BJ (cell line): Measurements from ENCODE around the gene GALR3. TPM values are rescaled to one million over a fixed set of nuclear protein-coding genes. Genes with fewer than 3 reads are reported as not detected.
A peak's percentile ranks its signal among the peaks of the same experiment; 100 is the strongest.

ENCODE experiments used
- CTCF ChIA-PET: fragments of 350-600 bp; formaldehyde crosslinking; extraction: SDS; loops from one replicate; lab custom pipeline; 2021; ENCODE audit warnings: antibody characterized with exemption, inconsistent platforms; lab: Yijun Ruan, JAX
- POLR2A ChIA-PET: fragments of 300-600 bp; sonication (Branson Sonifier 250); formaldehyde crosslinking; extraction: SDS; loops from one replicate; lab custom pipeline; 2021; ENCODE audit warnings: antibody characterized with exemption; lab: Charles Lee
- DNase-seq: peaks from one replicate; pipeline ENCODE4 v3.0.0-alpha.2; 2011; ENCODE audit warnings: low read depth
- H3K27me3 ChIP-seq: 2 replicates; pipeline ENCODE4 v1.6.0; 2011; ENCODE audit warnings: low read length; ENCODE audit not compliant: control insufficient read depth, insufficient read depth
- H3K36me3 ChIP-seq: 2 replicates; pipeline ENCODE4 v1.5.1; 2011; ENCODE audit warnings: low read length; ENCODE audit not compliant: control insufficient read depth, insufficient read depth
- H3K4me3 ChIP-seq: 2 replicates; pipeline ENCODE4 v1.5.1; 2011; ENCODE audit warnings: low read depth, mild to moderate bottlenecking, control low read depth, low read length
- polyA minus RNA-seq: library from RNA; depleted of rRNA, polyadenylated mRNA; stranded (reverse); fragments of >200 nt; gene quantifications from 2 replicates; pipeline ENCODE4 v1.2.3, GENCODE V29; 2011; rRNA and poly(A)+ RNA removed
- polyA plus RNA-seq: library from polyadenylated mRNA; depleted of rRNA; stranded (reverse); fragments of >200 nt; gene quantifications from 2 replicates; pipeline ENCODE4 v1.2.3, GENCODE V29; 2011; rRNA removed
- TF ChIP-seq, protein P1 (sequence below): IDR thresholded peaks from 2 replicates; pipeline ENCODE4 v1.5.1; 2011; ENCODE audit warnings: low read depth, mild to moderate bottlenecking, control low read depth, inconsistent platforms, low read length, moderate library complexity; ENCODE audit not compliant: insufficient read depth

GALR3 gene, protein sequence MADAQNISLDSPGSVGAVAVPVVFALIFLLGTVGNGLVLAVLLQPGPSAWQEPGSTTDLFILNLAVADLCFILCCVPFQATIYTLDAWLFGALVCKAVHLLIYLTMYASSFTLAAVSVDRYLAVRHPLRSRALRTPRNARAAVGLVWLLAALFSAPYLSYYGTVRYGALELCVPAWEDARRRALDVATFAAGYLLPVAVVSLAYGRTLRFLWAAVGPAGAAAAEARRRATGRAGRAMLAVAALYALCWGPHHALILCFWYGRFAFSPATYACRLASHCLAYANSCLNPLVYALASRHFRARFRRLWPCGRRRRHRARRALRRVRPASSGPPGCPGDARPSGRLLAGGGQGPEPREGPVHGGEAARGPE
- polyA plus RNA-seq: not detected in 2 replicates
- polyA minus RNA-seq: not detected in 2 replicates

DNA sequence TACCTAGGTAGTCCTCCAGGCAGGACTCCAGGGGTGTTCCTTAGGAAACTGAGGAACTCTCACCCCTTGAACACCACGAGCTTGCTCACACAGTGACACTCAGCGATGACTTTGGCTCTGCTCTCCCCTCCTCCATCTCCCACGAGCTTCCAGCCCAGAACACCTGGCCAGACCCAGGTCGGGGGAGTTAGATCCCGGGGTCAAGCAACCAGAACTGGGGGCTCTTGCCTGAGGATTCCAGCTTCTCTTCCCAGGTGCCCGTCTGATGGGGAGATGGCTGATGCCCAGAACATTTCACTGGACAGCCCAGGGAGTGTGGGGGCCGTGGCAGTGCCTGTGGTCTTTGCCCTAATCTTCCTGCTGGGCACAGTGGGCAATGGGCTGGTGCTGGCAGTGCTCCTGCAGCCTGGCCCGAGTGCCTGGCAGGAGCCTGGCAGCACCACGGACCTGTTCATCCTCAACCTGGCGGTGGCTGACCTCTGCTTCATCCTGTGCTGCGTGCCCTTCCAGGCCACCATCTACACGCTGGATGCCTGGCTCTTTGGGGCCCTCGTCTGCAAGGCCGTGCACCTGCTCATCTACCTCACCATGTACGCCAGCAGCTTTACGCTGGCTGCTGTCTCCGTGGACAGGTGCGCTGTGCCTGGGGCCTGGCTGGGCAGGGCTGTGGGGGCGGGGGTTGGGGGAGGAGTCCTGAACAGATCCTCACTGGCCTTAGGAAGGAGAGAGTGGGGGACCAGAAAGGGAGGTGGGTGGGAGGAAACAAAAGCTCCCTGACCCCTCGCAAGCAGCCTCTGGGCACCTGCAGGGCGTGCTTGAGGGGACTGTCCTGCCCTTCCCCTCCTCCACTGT, at the start of gene GALR3:
GALR3 (plus strand) TSS at position 249 of the 852 bp plus-strand sequence; CDS start at position 274, 25 bp downstream.
- Histone ChIP-seq H3K4me3 (no peak within 1 kb of the TSS), H3K36me3 (no peaks in the 10 kb centered on the region; the same call in 1 of the 2 replicates), H3K27me3 (peaks cover 2% of the 10 kb centered on the region; the same call in 1 of the 2 replicates)
- CTCF ChIA-PET: interaction anchor here (1.0 to 1.4 kb wide), 2 partner anchors 110 to 180 kb away, joined by 3 to 5 read pairs; no protein-coding TSS in a partner anchor
- DNase-seq: no peak
- POLR2A ChIA-PET: interaction anchor here (0.6 kb wide), 1 partner anchor 262 kb away, joined by 3 read pairs; no protein-coding TSS in a partner anchor
- TF ChIP-seq, protein P1, sequence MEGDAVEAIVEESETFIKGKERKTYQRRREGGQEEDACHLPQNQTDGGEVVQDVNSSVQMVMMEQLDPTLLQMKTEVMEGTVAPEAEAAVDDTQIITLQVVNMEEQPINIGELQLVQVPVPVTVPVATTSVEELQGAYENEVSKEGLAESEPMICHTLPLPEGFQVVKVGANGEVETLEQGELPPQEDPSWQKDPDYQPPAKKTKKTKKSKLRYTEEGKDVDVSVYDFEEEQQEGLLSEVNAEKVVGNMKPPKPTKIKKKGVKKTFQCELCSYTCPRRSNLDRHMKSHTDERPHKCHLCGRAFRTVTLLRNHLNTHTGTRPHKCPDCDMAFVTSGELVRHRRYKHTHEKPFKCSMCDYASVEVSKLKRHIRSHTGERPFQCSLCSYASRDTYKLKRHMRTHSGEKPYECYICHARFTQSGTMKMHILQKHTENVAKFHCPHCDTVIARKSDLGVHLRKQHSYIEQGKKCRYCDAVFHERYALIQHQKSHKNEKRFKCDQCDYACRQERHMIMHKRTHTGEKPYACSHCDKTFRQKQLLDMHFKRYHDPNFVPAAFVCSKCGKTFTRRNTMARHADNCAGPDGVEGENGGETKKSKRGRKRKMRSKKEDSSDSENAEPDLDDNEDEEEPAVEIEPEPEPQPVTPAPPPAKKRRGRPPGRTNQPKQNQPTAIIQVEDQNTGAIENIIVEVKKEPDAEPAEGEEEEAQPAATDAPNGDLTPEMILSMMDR: no peak

DNA sequence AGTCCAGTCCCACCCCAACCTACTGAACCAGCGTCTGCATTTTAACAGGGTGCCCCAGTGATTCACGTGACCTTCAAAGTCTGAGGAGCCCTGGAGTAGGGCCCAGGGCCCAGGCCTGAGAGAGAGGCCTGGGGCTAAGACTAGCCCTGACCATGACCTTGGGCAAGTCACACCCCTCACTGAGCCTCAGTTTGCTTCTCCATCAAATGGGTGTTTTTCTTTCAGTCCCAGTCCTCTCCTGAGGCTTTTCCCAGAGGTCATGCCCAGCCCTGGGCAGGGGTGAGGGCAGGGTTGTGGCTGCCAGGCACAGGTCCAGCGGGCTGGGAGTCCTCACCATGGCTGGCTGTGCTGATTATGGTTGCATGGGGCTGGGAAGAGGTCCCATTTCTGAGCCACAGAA, 48.5 kb upstream of the GALR3 start:
- ChIA-PET POLR2A (no interaction called here), CTCF (no interaction called here)
- TF ChIP-seq, protein P1: no peak
- DNase-seq: no peak
- Histone ChIP-seq H3K27me3 (no peaks in the 10 kb centered on the region; the same call in 1 of the 2 replicates), H3K4me3 (no peak overlapping the region), H3K36me3 (peaks cover 28% of the 10 kb centered on the region)

DNA sequence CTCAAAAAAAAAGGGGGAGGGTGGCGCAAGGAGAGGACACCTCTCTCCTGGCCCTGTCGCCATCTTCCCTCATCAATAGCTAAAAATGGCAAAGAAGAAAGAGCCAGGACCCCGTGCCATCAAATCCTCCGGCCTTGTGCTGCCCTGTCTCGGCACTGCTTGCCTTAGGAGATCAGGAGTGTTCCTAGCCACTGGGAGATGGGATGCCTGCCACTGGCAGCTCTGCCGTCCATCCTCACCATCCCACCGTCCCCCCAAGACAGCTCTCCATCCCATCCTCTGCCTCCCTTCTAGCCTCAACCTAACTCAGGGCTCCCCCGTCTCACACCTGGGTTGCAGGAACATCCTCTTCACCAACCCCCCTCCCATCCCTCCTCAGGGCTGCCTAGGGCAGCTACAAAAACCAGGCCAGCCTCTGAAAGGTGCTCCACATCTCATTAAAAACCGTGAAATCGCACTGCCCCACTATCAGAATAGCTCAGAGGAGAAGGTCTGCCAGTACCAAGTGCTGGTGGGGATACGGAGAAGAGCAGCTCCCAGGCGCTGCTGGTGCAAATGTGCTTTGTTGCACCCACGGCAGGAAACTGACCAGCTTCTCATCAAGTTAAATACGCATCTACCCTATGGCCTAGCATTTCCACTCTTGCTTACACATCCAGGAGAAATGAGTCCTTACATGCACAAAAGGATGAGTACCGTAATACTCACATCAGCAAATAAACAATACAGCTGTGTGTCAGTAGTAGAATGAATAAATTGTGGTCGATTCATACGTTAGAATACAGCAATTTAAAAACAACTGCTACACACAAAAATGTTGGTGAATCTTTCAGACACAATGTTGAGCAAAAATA, 47.2 kb upstream of the GALR3 start:
- no peaks in the 10 kb centered on the region; the same call in 1 of the 2 replicates for H3K27me3 ChIP-seq
- TF ChIP-seq, protein P1: no peak
- DNase-seq: peak; percentile 44
- H3K36me3 ChIP-seq: peaks cover 24% of the 10 kb centered on the region
- CTCF ChIA-PET: interaction anchor here (0.9 to 1.5 kb wide), 3 partner anchors 9 to 133 kb away, joined by 4 to 6 read pairs (median 5); no protein-coding TSS in a partner anchor
- POLR2A ChIA-PET: no interaction called here
- H3K4me3 ChIP-seq: no peak overlapping the region

DNA sequence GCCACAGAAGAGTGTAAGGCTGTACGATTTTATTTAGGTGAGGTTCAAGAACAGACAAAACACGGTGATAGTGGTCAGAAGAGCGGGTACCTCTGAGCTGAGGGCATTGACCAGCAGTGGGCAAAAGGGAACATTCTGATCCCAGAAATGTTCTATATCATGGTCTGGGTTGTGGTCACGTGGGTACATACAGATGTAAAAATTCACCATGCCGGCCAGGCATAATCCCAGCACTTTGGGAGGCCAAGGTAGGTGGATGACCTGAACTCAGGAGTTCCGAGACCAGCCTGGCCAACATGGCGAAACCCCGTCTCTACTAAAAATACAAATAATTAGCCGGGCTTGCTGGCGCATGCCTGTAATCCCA, 46.6 kb upstream of the GALR3 start:
- Histone ChIP-seq H3K4me3 (no peak overlapping the region), H3K36me3 (peaks cover 19% of the 10 kb centered on the region), H3K27me3 (no peaks in the 10 kb centered on the region; the same call in 1 of the 2 replicates)
- DNase-seq: no peak
- TF ChIP-seq, protein P1: no peak
- POLR2A ChIA-PET: no interaction called here
- CTCF ChIA-PET: interaction anchor here (1.0 to 1.5 kb wide), 3 partner anchors 9 to 134 kb away, joined by 5 to 6 read pairs (median 5); no protein-coding TSS in a partner anchor
